ENCODE measurements around the gene PCDH9.

DNA sequence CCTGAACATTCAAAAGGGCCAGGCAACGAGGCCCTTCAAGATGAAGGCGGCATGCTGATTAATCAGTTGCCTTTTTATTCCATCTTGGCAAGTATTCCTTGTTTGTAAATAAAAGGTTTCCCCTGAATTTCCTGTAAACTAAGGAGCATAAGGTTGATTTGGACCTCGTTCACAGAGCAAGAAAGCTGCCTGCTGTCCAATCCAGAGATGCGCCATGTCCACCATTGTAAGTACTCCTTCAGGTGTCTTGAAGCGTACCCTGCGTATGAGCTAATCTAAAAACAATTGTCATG lies 884.7 kb downstream of the PCDH9 start:
- TF ChIP-seq, protein P1, sequence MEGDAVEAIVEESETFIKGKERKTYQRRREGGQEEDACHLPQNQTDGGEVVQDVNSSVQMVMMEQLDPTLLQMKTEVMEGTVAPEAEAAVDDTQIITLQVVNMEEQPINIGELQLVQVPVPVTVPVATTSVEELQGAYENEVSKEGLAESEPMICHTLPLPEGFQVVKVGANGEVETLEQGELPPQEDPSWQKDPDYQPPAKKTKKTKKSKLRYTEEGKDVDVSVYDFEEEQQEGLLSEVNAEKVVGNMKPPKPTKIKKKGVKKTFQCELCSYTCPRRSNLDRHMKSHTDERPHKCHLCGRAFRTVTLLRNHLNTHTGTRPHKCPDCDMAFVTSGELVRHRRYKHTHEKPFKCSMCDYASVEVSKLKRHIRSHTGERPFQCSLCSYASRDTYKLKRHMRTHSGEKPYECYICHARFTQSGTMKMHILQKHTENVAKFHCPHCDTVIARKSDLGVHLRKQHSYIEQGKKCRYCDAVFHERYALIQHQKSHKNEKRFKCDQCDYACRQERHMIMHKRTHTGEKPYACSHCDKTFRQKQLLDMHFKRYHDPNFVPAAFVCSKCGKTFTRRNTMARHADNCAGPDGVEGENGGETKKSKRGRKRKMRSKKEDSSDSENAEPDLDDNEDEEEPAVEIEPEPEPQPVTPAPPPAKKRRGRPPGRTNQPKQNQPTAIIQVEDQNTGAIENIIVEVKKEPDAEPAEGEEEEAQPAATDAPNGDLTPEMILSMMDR (IDR thresholded peaks at IDR 0.05; ENCODE audit: insufficient read depth, low read length) = no peak
- TF ChIP-seq, protein P2, sequence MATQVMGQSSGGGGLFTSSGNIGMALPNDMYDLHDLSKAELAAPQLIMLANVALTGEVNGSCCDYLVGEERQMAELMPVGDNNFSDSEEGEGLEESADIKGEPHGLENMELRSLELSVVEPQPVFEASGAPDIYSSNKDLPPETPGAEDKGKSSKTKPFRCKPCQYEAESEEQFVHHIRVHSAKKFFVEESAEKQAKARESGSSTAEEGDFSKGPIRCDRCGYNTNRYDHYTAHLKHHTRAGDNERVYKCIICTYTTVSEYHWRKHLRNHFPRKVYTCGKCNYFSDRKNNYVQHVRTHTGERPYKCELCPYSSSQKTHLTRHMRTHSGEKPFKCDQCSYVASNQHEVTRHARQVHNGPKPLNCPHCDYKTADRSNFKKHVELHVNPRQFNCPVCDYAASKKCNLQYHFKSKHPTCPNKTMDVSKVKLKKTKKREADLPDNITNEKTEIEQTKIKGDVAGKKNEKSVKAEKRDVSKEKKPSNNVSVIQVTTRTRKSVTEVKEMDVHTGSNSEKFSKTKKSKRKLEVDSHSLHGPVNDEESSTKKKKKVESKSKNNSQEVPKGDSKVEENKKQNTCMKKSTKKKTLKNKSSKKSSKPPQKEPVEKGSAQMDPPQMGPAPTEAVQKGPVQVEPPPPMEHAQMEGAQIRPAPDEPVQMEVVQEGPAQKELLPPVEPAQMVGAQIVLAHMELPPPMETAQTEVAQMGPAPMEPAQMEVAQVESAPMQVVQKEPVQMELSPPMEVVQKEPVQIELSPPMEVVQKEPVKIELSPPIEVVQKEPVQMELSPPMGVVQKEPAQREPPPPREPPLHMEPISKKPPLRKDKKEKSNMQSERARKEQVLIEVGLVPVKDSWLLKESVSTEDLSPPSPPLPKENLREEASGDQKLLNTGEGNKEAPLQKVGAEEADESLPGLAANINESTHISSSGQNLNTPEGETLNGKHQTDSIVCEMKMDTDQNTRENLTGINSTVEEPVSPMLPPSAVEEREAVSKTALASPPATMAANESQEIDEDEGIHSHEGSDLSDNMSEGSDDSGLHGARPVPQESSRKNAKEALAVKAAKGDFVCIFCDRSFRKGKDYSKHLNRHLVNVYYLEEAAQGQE (IDR thresholded peaks at IDR 0.05; ENCODE audit: insufficient replicate concordance, low read depth) = no peak
- TF ChIP-seq POLR2AphosphoS5 (IDR thresholded peaks at IDR 0.05; ENCODE audit: low read depth) = no peak
- TF ChIP-seq SPI1 (IDR thresholded peaks at IDR 0.05; ENCODE audit: borderline replicate concordance, low read depth) = no peak
